ENCODE measurements around the gene PPM1B. TPM values are rescaled to one million over a fixed set of nuclear protein-coding genes. Genes with fewer than 3 reads are reported as not detected.
A peak's percentile ranks its signal among the peaks of the same experiment; 100 is the strongest.

Gene PPM1B
- total RNA-seq, 2 experiments from 2014 or later, result 87.3 to 89.6 TPM

- TF ChIP-seq CTCF (IDR thresholded peaks at IDR 0.05), result no peak
- Mint-ChIP-seq H3K4me1 (ENCODE audit: low read depth) (peaks cover 88% of the 10 kb centered on the region), H3K9me3 (no peaks in the 10 kb centered on the region), H3K36me3 (ENCODE audit: low read depth) (peaks cover 63% of the 10 kb centered on the region), H3K27me3 (no peaks in the 10 kb centered on the region), H3K27ac (peak overlapping the region; percentile 60), H3K4me3 (no peak overlapping the region)
- ATAC-seq (ENCODE audit: poor library complexity), result no peak
- no peaks in the 10 kb centered on the region for H3K9me3 ChIP-seq (ENCODE audit: control insufficient read depth in 1 of 2, insufficient read depth in 1 of 2, low read length in 2 of 2)
- no peak overlapping the region for H3K27ac ChIP-seq (ENCODE audit: low read depth in 1 of 2, low read length in 2 of 2)
- ChIA-PET CTCF (interaction anchor here (1.5 kb wide), 1 partner anchor 14 kb away, joined by 3 read pairs; no protein-coding TSS in a partner anchor), POLR2A (no interaction called here)
- peaks cover 29% of the 10 kb centered on the region for H3K4me1 ChIP-seq (ENCODE audit: insufficient read depth, low read length)
- H3K27me3 ChIP-seq (ENCODE audit: control insufficient read depth in 1 of 2, insufficient read depth in 2 of 2, low read length in 2 of 2), result no peaks in the 10 kb centered on the region
- DNase-seq, result no peak
- no peak overlapping the region for H3K4me3 ChIP-seq (ENCODE audit: low read length)
- peaks cover 3% of the 10 kb centered on the region for H3K36me3 ChIP-seq (ENCODE audit: insufficient read depth, low read length)
- intact Hi-C loops (cut with DNase I, micrococcal nuclease), result no loop called here
These were observed 20.0 kb downstream of the PPM1B start for GRCh38 chr2:44188696-44189095.

- Mint-ChIP-seq H3K27ac (peak overlapping the region; percentile 60), H3K4me1 (ENCODE audit: low read depth) (peaks cover 88% of the 10 kb centered on the region), H3K27me3 (no peaks in the 10 kb centered on the region), H3K9me3 (no peaks in the 10 kb centered on the region), H3K4me3 (no peak overlapping the region), H3K36me3 (ENCODE audit: low read depth) (peaks cover 63% of the 10 kb centered on the region)
- POLR2A ChIA-PET, result no interaction called here
- TF ChIP-seq CTCF (IDR thresholded peaks at IDR 0.05), result no peak
- peaks cover 25% of the 10 kb centered on the region for H3K4me1 ChIP-seq (ENCODE audit: insufficient read depth, low read length)
- CTCF ChIA-PET, result interaction anchor here (1.5 kb wide), 1 partner anchor 13 kb away, joined by 3 read pairs; no protein-coding TSS in a partner anchor
- no peak overlapping the region for H3K27ac ChIP-seq (ENCODE audit: low read depth in 1 of 2, low read length in 2 of 2)
- H3K9me3 ChIP-seq (ENCODE audit: control insufficient read depth in 1 of 2, insufficient read depth in 1 of 2, low read length in 2 of 2), result no peaks in the 10 kb centered on the region
- ATAC-seq (ENCODE audit: poor library complexity) (no peak), DNase-seq (no peak)
- intact Hi-C loops (cut with DNase I, micrococcal nuclease), result no loop called here
- H3K36me3 ChIP-seq (ENCODE audit: insufficient read depth, low read length), result peaks cover 4% of the 10 kb centered on the region
- no peaks in the 10 kb centered on the region for H3K27me3 ChIP-seq (ENCODE audit: control insufficient read depth in 1 of 2, insufficient read depth in 2 of 2, low read length in 2 of 2)
- no peak overlapping the region for H3K4me3 ChIP-seq (ENCODE audit: low read length)
These were observed 20.4 kb downstream of the PPM1B start for GRCh38 chr2:44189104-44189503.

- POLR2A ChIA-PET, result interaction anchor here (0.6 kb wide), 1 partner anchor 263 kb away, joined by 3 read pairs; no protein-coding TSS in a partner anchor
- CTCF ChIA-PET, result interaction anchor here (1.5 kb wide), 1 partner anchor 12 kb away, joined by 3 read pairs; no protein-coding TSS in a partner anchor
- H3K27ac Mint-ChIP-seq, result no peak overlapping the region
These were observed 21.9 kb downstream of the PPM1B start for GRCh38 chr2:44190526-44190925.

More at GRCh38 chr2:44190526-44190925, 21.9 kb downstream of the PPM1B start:
- Histone ChIP-seq H3K4me3 (ENCODE audit: low read length) (no peak overlapping the region), H3K4me1 (ENCODE audit: insufficient read depth, low read length) (peaks cover 26% of the 10 kb centered on the region), H3K9me3 (ENCODE audit: control insufficient read depth in 1 of 2, insufficient read depth in 1 of 2, low read length in 2 of 2) (no peaks in the 10 kb centered on the region), H3K36me3 (ENCODE audit: insufficient read depth, low read length) (peaks cover 10% of the 10 kb centered on the region), H3K27ac (ENCODE audit: low read depth in 1 of 2, low read length in 2 of 2) (no peak overlapping the region), H3K27me3 (ENCODE audit: control insufficient read depth in 1 of 2, insufficient read depth in 2 of 2, low read length in 2 of 2) (no peaks in the 10 kb centered on the region)
- H3K36me3 Mint-ChIP-seq (ENCODE audit: low read depth), result peaks cover 65% of the 10 kb centered on the region
- H3K9me3 Mint-ChIP-seq, result no peaks in the 10 kb centered on the region
- DNase-seq (no peak), ATAC-seq (ENCODE audit: poor library complexity) (no peak)
- intact Hi-C loops (cut with DNase I, micrococcal nuclease), result no loop called here
- peaks cover 77% of the 10 kb centered on the region for H3K4me1 Mint-ChIP-seq (ENCODE audit: low read depth)
- no peaks in the 10 kb centered on the region for H3K27me3 Mint-ChIP-seq
- no peak for TF ChIP-seq CTCF (IDR thresholded peaks at IDR 0.05)
- H3K4me3 Mint-ChIP-seq, result peak overlapping the region; percentile 17
